SK-N-SH (cell line): ENCODE data around the gene EN1. TPM values are rescaled to one million over a fixed set of nuclear protein-coding genes. Genes with fewer than 3 reads are reported as not detected.

Source experiments
- CTCF ChIA-PET: fragments of 300-600, 350-600 bp; formaldehyde crosslinking; extraction: SDS; loops from one replicate; lab custom pipeline; 2021; lab: Yijun Ruan, JAX
- POLR2A ChIA-PET: fragments of 350-600 bp; sonication (Branson Sonifier 250); formaldehyde crosslinking; extraction: SDS; loops from one replicate; lab custom pipeline; 2020; ENCODE audit warnings: antibody characterized with exemption, inconsistent platforms; lab: Yijun Ruan, JAX
- DNase-seq: peaks from one replicate; pipeline ENCODE4 v3.0.0; 2012
- H2AFZ ChIP-seq: fragments of 200-600 bp; sonication (generic); 2 replicates; pipeline ENCODE4 v1.8.1; 2016; ENCODE audit warnings: antibody characterized with exemption, mild to moderate bottlenecking, low read depth
- H3F3A ChIP-seq: fragments of 200-600 bp; sonication (generic); replicated peaks from 2 replicates; pipeline ENCODE3; 2016; ENCODE audit warnings: antibody characterized with exemption, mild to moderate bottlenecking; ENCODE audit not compliant: insufficient read depth
- H3K27ac ChIP-seq, 2 experiments: fragments of 200-500 bp in 1 of 2; fragments of 200-600 bp in 1 of 2; sonication (Bioruptor generic) in 1 of 2; sonication (generic), shearing (Covaris generic) in 1 of 2; 2 replicates each; pipeline versions ENCODE4 v1.5.1 to v1.6.1; 2014 to 2016; ENCODE audit warnings: low read depth in 2 of 2, inconsistent platforms in 1 of 2, low read length in 1 of 2, mild to moderate bottlenecking in 1 of 2, mixed read lengths in 1 of 2
- H3K27me3 ChIP-seq: fragments of 200-600 bp; sonication (generic), shearing (Covaris generic); 2 replicates; pipeline ENCODE4 v1.6.1; 2016; ENCODE audit warnings: mixed run types; ENCODE audit not compliant: insufficient read depth
- H3K36me3 ChIP-seq, 2 experiments: fragments of 200-500 bp in 1 of 2; fragments of 200-600 bp in 1 of 2; sonication (Bioruptor generic) in 1 of 2; sonication (generic) in 1 of 2; replicated peaks in 1 of 2; 2 replicates each; pipeline versions ENCODE3 to v1.5.1; 2014 to 2016; ENCODE audit warnings: low read length in 1 of 2, mild to moderate bottlenecking in 1 of 2; ENCODE audit not compliant: insufficient read depth in 2 of 2, control insufficient read depth in 1 of 2
- H3K4me1 ChIP-seq, 2 experiments: fragments of 200-500 bp in 1 of 2; fragments of 200-600 bp in 1 of 2; sonication (Bioruptor generic) in 1 of 2; sonication (generic), shearing (Covaris generic) in 1 of 2; 2 replicates each; pipeline versions ENCODE4 v1.5.1 to v1.6.1; 2014 to 2016; ENCODE audit warnings: low read depth in 1 of 2, low read length in 1 of 2, mixed run types in 1 of 2; ENCODE audit not compliant: insufficient read depth in 2 of 2, control insufficient read depth in 1 of 2
- H3K4me2 ChIP-seq: fragments of 200-600 bp; sonication (generic), shearing (Covaris generic); 2 replicates; pipeline ENCODE4 v1.6.1; 2017; ENCODE audit warnings: mixed run types
- H3K4me3 ChIP-seq, 2 experiments: fragments of 200-500 bp in 1 of 2; fragments of 200-600 bp in 1 of 2; sonication (Bioruptor generic) in 1 of 2; sonication (generic), shearing (Covaris generic) in 1 of 2; 2 replicates each; pipeline versions ENCODE4 v1.5.1 to v1.8.1; 2014 to 2016; ENCODE audit warnings: low read depth in 2 of 2, inconsistent platforms in 1 of 2, low read length in 1 of 2, mild to moderate bottlenecking in 1 of 2, mixed read lengths in 1 of 2, moderate library complexity in 1 of 2
- H3K79me2 ChIP-seq: fragments of 200-600 bp; sonication (generic); 2 replicates; pipeline ENCODE4 v1.8.1; 2017; ENCODE audit warnings: mild to moderate bottlenecking; ENCODE audit not compliant: insufficient read depth
- H3K9ac ChIP-seq: fragments of 200-600 bp; sonication (generic); 2 replicates; pipeline ENCODE4 v1.6.1; 2017; ENCODE audit warnings: mixed run types
- H3K9me2 ChIP-seq: fragments of 200-600 bp; sonication (generic); 2 replicates; pipeline ENCODE4 v1.6.1; 2017; ENCODE audit warnings: mixed run types
- H3K9me3 ChIP-seq: fragments of 200-600 bp; sonication (generic); 2 replicates; pipeline ENCODE4 v1.6.1; 2017; ENCODE audit warnings: mixed run types, mild to moderate bottlenecking, moderate library complexity
- H4K20me1 ChIP-seq: fragments of 200-600 bp; sonication (generic); 2 replicates; pipeline ENCODE4 v1.6.1; 2017; ENCODE audit warnings: mild to moderate bottlenecking, mixed run types; ENCODE audit not compliant: insufficient read depth
- ELF1 ChIP-seq: IDR thresholded peaks from 2 replicates; pipeline ENCODE4 v1.4.0; 2012
- EP300 ChIP-seq, 2 experiments: IDR thresholded peaks; 2 replicates each; pipeline versions ENCODE4 v1.4.0 to v1.6.1; 2012; ENCODE audit warnings: borderline replicate concordance in 1 of 2, low read depth in 1 of 2, low read length in 1 of 2
- FOSL2 ChIP-seq: IDR thresholded peaks from 2 replicates; pipeline ENCODE4 v1.4.0; 2012; ENCODE audit warnings: low read depth, mild to moderate bottlenecking, moderate library complexity, borderline replicate concordance
- FOXM1 ChIP-seq: IDR thresholded peaks from 2 replicates; pipeline ENCODE4 v1.4.0; 2012; ENCODE audit warnings: low read depth, mild to moderate bottlenecking
- GABPA ChIP-seq: IDR thresholded peaks from 2 replicates; pipeline ENCODE4 v1.4.0; 2012; ENCODE audit warnings: low read depth, mild to moderate bottlenecking
- GATA2 ChIP-seq: sonication (generic); formaldehyde crosslinking; IDR thresholded peaks from 2 replicates; pipeline ENCODE4 v1.5.0; 2020; ENCODE audit warnings: mild to moderate bottlenecking, missing genetic modification reagents
- JUND ChIP-seq: IDR thresholded peaks from 2 replicates; pipeline ENCODE4 v1.4.0; 2012
- NFIC ChIP-seq: IDR thresholded peaks from 2 replicates; pipeline ENCODE4 v1.4.0; 2012; ENCODE audit warnings: borderline replicate concordance
- NRF1 ChIP-seq: IDR thresholded peaks from 2 replicates; pipeline ENCODE4 v1.6.1; 2012; ENCODE audit warnings: low read depth, mild to moderate bottlenecking, low read length
- PBX3 ChIP-seq: IDR thresholded peaks from 2 replicates; pipeline ENCODE4; 2012
- POLR2AphosphoS5 ChIP-seq: IDR thresholded peaks from 2 replicates; pipeline ENCODE4 v1.6.1; 2012; ENCODE audit warnings: low read depth, low read length
- RAD21 ChIP-seq: IDR thresholded peaks from 2 replicates; pipeline ENCODE4 v1.6.1; 2012; ENCODE audit warnings: mild to moderate bottlenecking, low read length
- RFX5 ChIP-seq: IDR thresholded peaks from 2 replicates; pipeline ENCODE4 v1.6.1; 2012; ENCODE audit warnings: mild to moderate bottlenecking, improper control_type of control experiment, low read length
- SIN3A ChIP-seq: IDR thresholded peaks from 2 replicates; pipeline ENCODE4 v1.6.1; 2012; ENCODE audit warnings: low read depth, mild to moderate bottlenecking, low read length, moderate library complexity, borderline replicate concordance
- SMC3 ChIP-seq: IDR thresholded peaks from 2 replicates; pipeline ENCODE4 v1.6.1; 2012; ENCODE audit warnings: low read depth, low read length, improper control_type of control experiment
- TAF1 ChIP-seq: IDR thresholded peaks from 2 replicates; pipeline ENCODE4 v1.6.1; 2012; ENCODE audit warnings: low read depth, mild to moderate bottlenecking, low read length, moderate library complexity, borderline replicate concordance
- TEAD4 ChIP-seq: IDR thresholded peaks from 2 replicates; pipeline ENCODE4 v1.4.0; 2012; ENCODE audit warnings: mild to moderate bottlenecking, borderline replicate concordance; ENCODE audit not compliant: insufficient read depth
- YY1 ChIP-seq: IDR thresholded peaks from 2 replicates; pipeline ENCODE4 v1.4.0; 2012; ENCODE audit warnings: low read depth, mild to moderate bottlenecking
- WGBS: methylation state at CpG from one replicate; pipeline ENCODE4 v1.1.6; 2017; ENCODE audit warnings: low lambda C conversion rate; 5-methylcytosine and 5-hydroxymethylcytosine counted together
- polyA plus RNA-seq, 3 experiments: library from polyadenylated mRNA; depleted of rRNA; stranded (reverse); fragments of >200 nt; gene quantifications; 2 replicates each; pipeline ENCODE4 v1.2.3, GENCODE V29; 2012
- TF ChIP-seq, protein P1 (sequence below): fragments of 150-350 bp; IDR thresholded peaks from 2 replicates; pipeline ENCODE4 v1.6.1; 2017; ENCODE audit warnings: antibody characterized with exemption, low read length, low read depth, borderline replicate concordance
- TF ChIP-seq, protein P2 (sequence below): IDR thresholded peaks from 2 replicates; pipeline ENCODE4 v1.4.0; 2012; ENCODE audit warnings: low read depth, borderline replicate concordance

Gene EN1
- polyA plus RNA-seq, 1 of the 3 experiments (the other 2 are of a cell fraction), result not detected

GRCh38 chr2:118823633-118824032 is 23.8 kb downstream of the EN1 start:
- ChIA-PET POLR2A (no interaction called here), CTCF (no interaction called here)
- Histone ChIP-seq H3K27ac (no peak overlapping the region), H3K9ac (no peak overlapping the region), H3K4me3 (no peak overlapping the region), H3F3A (no peaks in the 10 kb centered on the region), H3K4me1 (no peaks in the 10 kb centered on the region), H2AFZ (no peak overlapping the region), H3K9me2 (no peaks in the 10 kb centered on the region), H3K79me2 (no peaks in the 10 kb centered on the region), H3K4me2 (no peak overlapping the region), H4K20me1 (no peaks in the 10 kb centered on the region), H3K36me3 (no peaks in the 10 kb centered on the region), H3K9me3 (no peaks in the 10 kb centered on the region), H3K27me3 (peaks cover 25% of the 10 kb centered on the region; the same call in 1 of the 2 replicates)
- no peak for DNase-seq
- WGBS, result 7% methylated on average over 5 of the region's 5 CpGs
- TF ChIP-seq JUND, result no peak
- TF ChIP-seq FOSL2, result no peak
- TF ChIP-seq GATA2, result no peak
- no peak for TF ChIP-seq FOXM1
- TF ChIP-seq SMC3, result no peak
- no peak for TF ChIP-seq RFX5
- TF ChIP-seq, protein P1, sequence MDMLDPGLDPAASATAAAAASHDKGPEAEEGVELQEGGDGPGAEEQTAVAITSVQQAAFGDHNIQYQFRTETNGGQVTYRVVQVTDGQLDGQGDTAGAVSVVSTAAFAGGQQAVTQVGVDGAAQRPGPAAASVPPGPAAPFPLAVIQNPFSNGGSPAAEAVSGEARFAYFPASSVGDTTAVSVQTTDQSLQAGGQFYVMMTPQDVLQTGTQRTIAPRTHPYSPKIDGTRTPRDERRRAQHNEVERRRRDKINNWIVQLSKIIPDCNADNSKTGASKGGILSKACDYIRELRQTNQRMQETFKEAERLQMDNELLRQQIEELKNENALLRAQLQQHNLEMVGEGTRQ, result no peak
- TF ChIP-seq SIN3A, result no peak
- no peak for TF ChIP-seq ELF1
- TF ChIP-seq EP300 (IDR thresholded peaks at IDR 0.05; ENCODE audit: borderline replicate concordance in 1 of 2, low read depth in 1 of 2, low read length in 1 of 2), result no peak
- TF ChIP-seq RAD21, result no peak
- TF ChIP-seq TAF1, result no peak
- TF ChIP-seq, protein P2, sequence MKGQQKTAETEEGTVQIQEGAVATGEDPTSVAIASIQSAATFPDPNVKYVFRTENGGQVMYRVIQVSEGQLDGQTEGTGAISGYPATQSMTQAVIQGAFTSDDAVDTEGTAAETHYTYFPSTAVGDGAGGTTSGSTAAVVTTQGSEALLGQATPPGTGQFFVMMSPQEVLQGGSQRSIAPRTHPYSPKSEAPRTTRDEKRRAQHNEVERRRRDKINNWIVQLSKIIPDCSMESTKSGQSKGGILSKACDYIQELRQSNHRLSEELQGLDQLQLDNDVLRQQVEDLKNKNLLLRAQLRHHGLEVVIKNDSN, result no peak
- TF ChIP-seq TEAD4, result no peak
- no peak for TF ChIP-seq POLR2AphosphoS5
- TF ChIP-seq NFIC, result no peak
- TF ChIP-seq YY1, result no peak

- Histone ChIP-seq H3K9ac (no peak overlapping the region), H3K9me2 (no peaks in the 10 kb centered on the region), H3K27ac (no peak overlapping the region), H3K36me3 (no peaks in the 10 kb centered on the region), H3K27me3 (peaks cover 35% of the 10 kb centered on the region; the same call in 1 of the 2 replicates), H3K4me1 (no peaks in the 10 kb centered on the region), H2AFZ (no peak overlapping the region), H3K79me2 (no peaks in the 10 kb centered on the region), H3F3A (no peaks in the 10 kb centered on the region), H3K9me3 (no peaks in the 10 kb centered on the region), H3K4me2 (no peak overlapping the region), H4K20me1 (no peaks in the 10 kb centered on the region), H3K4me3 (no peak overlapping the region)
- ChIA-PET POLR2A (no interaction called here), CTCF (interaction anchor here (1.7 kb wide), 1 partner anchor 33 kb away, joined by 5 read pairs; no protein-coding TSS in a partner anchor)
- TF ChIP-seq PBX3, result no peak
- TF ChIP-seq, protein P2, result no peak
- no peak for TF ChIP-seq GABPA
- TF ChIP-seq NRF1, result no peak
- WGBS, result 22% methylated on average over 1 of the region's 1 CpG
- DNase-seq, result no peak
Measured at GRCh38 chr2:118822572-118822971, 24.9 kb downstream of the EN1 start.
